Umbilical cord (tissue), 1 donor: ENCODE measurements around the gene YIF1B. TPM values are rescaled to one million over a fixed set of nuclear protein-coding genes. Genes with fewer than 3 reads are reported as not detected.

ENCODE experiments used
- total RNA-seq: library from RNA; depleted of rRNA; stranded (reverse); fragments of >200 nt; gene quantifications from one replicate; pipeline ENCODE4 v1.2.3, GENCODE V29; 2014; ENCODE audit warnings: low replicate concordance; ENCODE audit not compliant: insufficient read depth

Gene YIF1B
- total RNA-seq, 1 donor from 2014 or later = 35.4 TPM

Other genes with a start within 250 kb of the YIF1B start
- 2.2 TPM for gene DPF1, start 91.7 kb downstream of the YIF1B start, total RNA-seq
- gene PPP1R14A, start 59.6 kb downstream of the YIF1B start, total RNA-seq = 43.1 TPM
- gene SPINT2, start 51.4 kb downstream of the YIF1B start, total RNA-seq = 113 TPM
- 8.7 TPM for gene C19orf33, start 11.7 kb downstream of the YIF1B start, total RNA-seq
- gene KCNK6, start 3.9 kb upstream of the YIF1B start, total RNA-seq = 12.3 TPM
- gene CATSPERG, start 19.9 kb upstream of the YIF1B start, total RNA-seq = 3.4 TPM
- gene PSMD8, start 58.6 kb upstream of the YIF1B start, total RNA-seq = 147 TPM
- not detected for gene GGN, start 72.1 kb upstream of the YIF1B start, total RNA-seq
- gene SPRED3, start 72.8 kb upstream of the YIF1B start, total RNA-seq = not detected
- 6.7 TPM for gene FAM98C, start 87.1 kb upstream of the YIF1B start, total RNA-seq
- 0.96 TPM for gene RASGRP4, start 110.3 kb upstream of the YIF1B start, total RNA-seq
- gene RYR1, start 117.7 kb upstream of the YIF1B start, total RNA-seq = 1.4 TPM